ENCODE measurements around the gene TRMT2A. TPM values are rescaled to one million over a fixed set of nuclear protein-coding genes. Genes with fewer than 3 reads are reported as not detected.

The TRMT2A gene
- total RNA-seq, 4 donors from 2014 or later = 34.0 to 36.7 (median 35.0) TPM

GRCh38 chr22:20109411-20110358, 7.3 kb downstream of the TRMT2A start:
- DNase-seq (ENCODE audit: extremely low spot score) = no peak
- H3K4me1 ChIP-seq = peaks cover 0 to 6% (median 2%) of the 10 kb centered on the region in 4 donors
- no peak overlapping the region for H3K27ac ChIP-seq (replicated peaks in 1 of 4)
- peaks cover 60 to 100% (median 100%) of the 10 kb centered on the region in 4 donors for H3K36me3 ChIP-seq
- whole genome bisulfite sequencing = 78% methylated on average over 7 of the region's 23 CpGs
- no peak overlapping the region for H3K4me3 ChIP-seq
- H3K9me3 ChIP-seq = no peaks in the 10 kb centered on the region
- intact Hi-C loops (cut with DNase I) = loop anchor here (10.0 kb wide), 1 partner anchor 135 kb away; no protein-coding TSS in a partner anchor
- no peaks in the 10 kb centered on the region for H3K27me3 ChIP-seq
- TF ChIP-seq POLR2A (IDR thresholded peaks at IDR 0.05; ENCODE audit: low read depth) (no peak), EP300 (IDR thresholded peaks at IDR 0.05) (no peak), POLR2AphosphoS5 (IDR thresholded peaks at IDR 0.05) (no peak)
- TF ChIP-seq, protein P1, sequence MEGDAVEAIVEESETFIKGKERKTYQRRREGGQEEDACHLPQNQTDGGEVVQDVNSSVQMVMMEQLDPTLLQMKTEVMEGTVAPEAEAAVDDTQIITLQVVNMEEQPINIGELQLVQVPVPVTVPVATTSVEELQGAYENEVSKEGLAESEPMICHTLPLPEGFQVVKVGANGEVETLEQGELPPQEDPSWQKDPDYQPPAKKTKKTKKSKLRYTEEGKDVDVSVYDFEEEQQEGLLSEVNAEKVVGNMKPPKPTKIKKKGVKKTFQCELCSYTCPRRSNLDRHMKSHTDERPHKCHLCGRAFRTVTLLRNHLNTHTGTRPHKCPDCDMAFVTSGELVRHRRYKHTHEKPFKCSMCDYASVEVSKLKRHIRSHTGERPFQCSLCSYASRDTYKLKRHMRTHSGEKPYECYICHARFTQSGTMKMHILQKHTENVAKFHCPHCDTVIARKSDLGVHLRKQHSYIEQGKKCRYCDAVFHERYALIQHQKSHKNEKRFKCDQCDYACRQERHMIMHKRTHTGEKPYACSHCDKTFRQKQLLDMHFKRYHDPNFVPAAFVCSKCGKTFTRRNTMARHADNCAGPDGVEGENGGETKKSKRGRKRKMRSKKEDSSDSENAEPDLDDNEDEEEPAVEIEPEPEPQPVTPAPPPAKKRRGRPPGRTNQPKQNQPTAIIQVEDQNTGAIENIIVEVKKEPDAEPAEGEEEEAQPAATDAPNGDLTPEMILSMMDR (IDR thresholded peaks at IDR 0.05) = no peak

- 93% methylated on average over 3 of the region's 12 CpGs for WGBS
- TF ChIP-seq POLR2AphosphoS5 (IDR thresholded peaks at IDR 0.05) (no peak), POLR2A (IDR thresholded peaks at IDR 0.05; ENCODE audit: low read depth) (no peak)
- Histone ChIP-seq H3K27ac (replicated peaks in 1 of 4) (no peak overlapping the region), H3K36me3 (peaks cover 60 to 98% (median 96%) of the 10 kb centered on the region in 4 donors), H3K4me3 (no peak overlapping the region), H3K27me3 (no peaks in the 10 kb centered on the region), H3K9me3 (no peaks in the 10 kb centered on the region), H3K4me1 (peaks cover 0 to 6% (median 0%) of the 10 kb centered on the region in 4 donors)
- intact Hi-C loops (cut with DNase I) = loop anchor here (10.0 kb wide), 1 partner anchor 134 kb away; no protein-coding TSS in a partner anchor
- DNase-seq (ENCODE audit: extremely low spot score) = no peak
These were observed 8.2 kb downstream of the TRMT2A start for GRCh38 chr22:20108757-20109230.

GRCh38 chr22:20107951-20108756, 8.9 kb downstream of the TRMT2A start:
- DNase-seq (ENCODE audit: extremely low spot score) = no peak
- WGBS = 83% methylated on average over 12 of the region's 13 CpGs
- H3K27me3 ChIP-seq = no peaks in the 10 kb centered on the region
- H3K9me3 ChIP-seq = no peaks in the 10 kb centered on the region
- H3K4me1 ChIP-seq = peaks cover 0 to 6% (median 0%) of the 10 kb centered on the region in 4 donors
- intact Hi-C loops (cut with DNase I) = loop anchor here (10.0 kb wide), 1 partner anchor 133 kb away; no protein-coding TSS in a partner anchor
- TF ChIP-seq EP300 (IDR thresholded peaks at IDR 0.05) (no peak), POLR2AphosphoS5 (IDR thresholded peaks at IDR 0.05) (no peak), POLR2A (IDR thresholded peaks at IDR 0.05; ENCODE audit: low read depth) (no peak)
- TF ChIP-seq, protein P1 (IDR thresholded peaks at IDR 0.05) = no peak
- H3K4me3 ChIP-seq = no peak overlapping the region
- H3K36me3 ChIP-seq = peaks cover 58 to 97% (median 91%) of the 10 kb centered on the region in 4 donors
- H3K27ac ChIP-seq (replicated peaks in 1 of 4) = no peak overlapping the region

DNA sequence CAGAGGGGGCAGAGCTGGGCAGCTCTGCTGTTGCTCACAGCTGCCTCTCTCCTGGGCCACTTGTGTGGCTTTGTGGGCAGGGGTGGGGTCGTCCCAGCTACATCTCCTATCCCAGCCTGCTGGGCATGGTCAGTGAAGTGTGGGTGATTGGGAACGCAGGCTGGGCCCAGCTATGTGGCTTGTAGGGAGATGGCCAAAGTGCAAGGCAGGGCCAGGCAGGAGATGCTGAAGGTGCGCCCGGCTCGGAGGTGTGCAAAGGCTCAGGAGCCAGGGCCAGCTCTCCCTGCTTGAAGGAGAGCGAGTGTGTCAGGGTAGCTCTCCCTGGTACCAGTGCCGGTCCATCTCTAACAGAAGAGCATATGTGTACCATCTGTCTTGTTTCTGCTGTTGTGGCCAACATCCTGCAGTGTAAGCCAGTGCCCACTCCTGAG, 9.5 kb downstream of the TRMT2A start:
- Histone ChIP-seq H3K27ac (replicated peaks in 1 of 4) (no peak overlapping the region), H3K9me3 (no peaks in the 10 kb centered on the region), H3K36me3 (peaks cover 54 to 96% (median 87%) of the 10 kb centered on the region in 4 donors), H3K4me3 (no peak overlapping the region), H3K27me3 (no peaks in the 10 kb centered on the region), H3K4me1 (peaks cover 0 to 6% (median 0%) of the 10 kb centered on the region in 4 donors)
- 94% methylated on average over 2 of the region's 7 CpGs for WGBS
- no peak for DNase-seq (ENCODE audit: extremely low spot score)
- intact Hi-C loops (cut with DNase I) = loop anchor here (10.0 kb wide), 1 partner anchor 133 kb away; no protein-coding TSS in a partner anchor
- TF ChIP-seq POLR2A (IDR thresholded peaks at IDR 0.05; ENCODE audit: low read depth) (no peak), POLR2AphosphoS5 (IDR thresholded peaks at IDR 0.05) (no peak), EP300 (IDR thresholded peaks at IDR 0.05) (no peak)
- TF ChIP-seq, protein P1 (IDR thresholded peaks at IDR 0.05) = no peak

Measured in esophagus muscularis mucosa (tissue), 4 donors.